ENCODE results near the gene TRMT10A. TPM values are rescaled to one million over a fixed set of nuclear protein-coding genes. Genes with fewer than 3 reads are reported as not detected.

Gene TRMT10A
- total and polyA plus RNA-seq, 2 of the 13 experiments (the other 11 are each of a cell fraction or from before 2014, with no cell fraction given) = 3.9 to 12.6 TPM

- Histone ChIP-seq H3K4me3 (replicated peaks in 1 of 3; ENCODE audit: insufficient read depth in 1 of 3, low read depth in 2 of 3, low read length in 3 of 3) (no peak overlapping the region), H3K36me3 (replicated peaks in 1 of 2; ENCODE audit: control insufficient read depth in 1 of 2, insufficient read depth in 2 of 2, low read length in 2 of 2) (no peaks in the 10 kb centered on the region), H3K4me1 (ENCODE audit: insufficient read depth, low read length) (no peaks in the 10 kb centered on the region), H3K27ac (ENCODE audit: extremely low read length, insufficient read depth, low read length) (no peak overlapping the region), H3K27me3 (ENCODE audit: control insufficient read depth in 1 of 2, insufficient read depth in 2 of 2, low read length in 2 of 2) (no peaks in the 10 kb centered on the region), H3K79me2 (ENCODE audit: insufficient read depth, low read length) (no peaks in the 10 kb centered on the region), H3K4me2 (ENCODE audit: low read depth, low read length) (no peak overlapping the region), H3K9ac (ENCODE audit: insufficient read depth, low read depth, low read length) (no peak overlapping the region), H2AFZ (ENCODE audit: low read length) (no peak overlapping the region), H3K9me3 (ENCODE audit: low read length) (no peaks in the 10 kb centered on the region), H4K20me1 (ENCODE audit: insufficient read depth, low read length) (no peaks in the 10 kb centered on the region)
- intact Hi-C loops (cut with micrococcal nuclease; ENCODE audit: unreplicated experiment) (no loop called here), in situ Hi-C loops (cut with HindIII; ENCODE audit: extremely low pct_ligation_motif_present, low pct_unique_long_range_greater_than_20kb) (no loop called here)
- ChIA-PET CTCF (ENCODE audit: low intra/inter-chr PET ratio, low total read pairs) (no interaction called here), POLR2A (no interaction called here)
- DNase-seq (ENCODE audit: low spot score) (no peak), ATAC-seq (no peak), FAIRE-seq (no peak)
- BruUV-seq (replicated peaks) = no TSS peak
- no peak for TF ChIP-seq NFE2 (CRISPR knock-in tag; IDR thresholded peaks at IDR 0.05)
- TF ChIP-seq PRPF4 (IDR thresholded peaks at IDR 0.05; ENCODE audit: low read depth, low read length, poor library complexity, severe bottlenecking) = no peak
- no peak for TF ChIP-seq CEBPG (CRISPR knock-in tag; IDR thresholded peaks at IDR 0.05)
- TF ChIP-seq ZNF75D (CRISPR knock-in tag; IDR thresholded peaks at IDR 0.05; ENCODE audit: borderline replicate concordance) = no peak
- TF ChIP-seq SRSF9 (IDR thresholded peaks at IDR 0.05; ENCODE audit: borderline replicate concordance, insufficient read depth, low read depth, low read length, poor library complexity, severe bottlenecking) = no peak
- TF ChIP-seq ZNF704 (CRISPR knock-in tag; IDR thresholded peaks at IDR 0.05; ENCODE audit: borderline replicate concordance) = no peak
- TF ChIP-seq HOXA9 (CRISPR knock-in tag; IDR thresholded peaks at IDR 0.05; ENCODE audit: borderline replicate concordance) = no peak
- TF ChIP-seq ZNF691 (CRISPR knock-in tag; IDR thresholded peaks at IDR 0.05; ENCODE audit: borderline replicate concordance, low read depth) = no peak
Measured at GRCh38 chr4:99507762-99508161, 56.1 kb downstream of the TRMT10A start.

Measured in HepG2 (cell line).